Measurements from ENCODE around the gene C1orf122.

GRCh38 chr1:37794372-37795339 is 12.9 kb upstream of the C1orf122 start:
- TF ChIP-seq, protein P1, sequence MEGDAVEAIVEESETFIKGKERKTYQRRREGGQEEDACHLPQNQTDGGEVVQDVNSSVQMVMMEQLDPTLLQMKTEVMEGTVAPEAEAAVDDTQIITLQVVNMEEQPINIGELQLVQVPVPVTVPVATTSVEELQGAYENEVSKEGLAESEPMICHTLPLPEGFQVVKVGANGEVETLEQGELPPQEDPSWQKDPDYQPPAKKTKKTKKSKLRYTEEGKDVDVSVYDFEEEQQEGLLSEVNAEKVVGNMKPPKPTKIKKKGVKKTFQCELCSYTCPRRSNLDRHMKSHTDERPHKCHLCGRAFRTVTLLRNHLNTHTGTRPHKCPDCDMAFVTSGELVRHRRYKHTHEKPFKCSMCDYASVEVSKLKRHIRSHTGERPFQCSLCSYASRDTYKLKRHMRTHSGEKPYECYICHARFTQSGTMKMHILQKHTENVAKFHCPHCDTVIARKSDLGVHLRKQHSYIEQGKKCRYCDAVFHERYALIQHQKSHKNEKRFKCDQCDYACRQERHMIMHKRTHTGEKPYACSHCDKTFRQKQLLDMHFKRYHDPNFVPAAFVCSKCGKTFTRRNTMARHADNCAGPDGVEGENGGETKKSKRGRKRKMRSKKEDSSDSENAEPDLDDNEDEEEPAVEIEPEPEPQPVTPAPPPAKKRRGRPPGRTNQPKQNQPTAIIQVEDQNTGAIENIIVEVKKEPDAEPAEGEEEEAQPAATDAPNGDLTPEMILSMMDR (IDR thresholded peaks at IDR 0.05; ENCODE audit: low read length): no peak
- TF ChIP-seq EZH2 (optimal IDR thresholded peaks at IDR 0.05; ENCODE audit: low read depth, low read length) (no peak), EZH2phosphoT487 (IDR thresholded peaks at IDR 0.05; ENCODE audit: low read length) (no peak)
